ENCODE measurements around the gene CHL1. TPM values are rescaled to one million over a fixed set of nuclear protein-coding genes. Genes with fewer than 3 reads are reported as not detected.

Gene CHL1
- total RNA-seq, 1 donor from 2014 or later, result 0.26 TPM

GRCh38 chr3:297585-297984 lies 101.0 kb downstream of the CHL1 start:
- no peak overlapping the region for H3K4me3 ChIP-seq (ENCODE audit: low read depth, low read length)
- no peak for DNase-seq (ENCODE audit: low read depth)
- TF ChIP-seq CTCF (IDR thresholded peaks at IDR 0.05; ENCODE audit: insufficient read depth, low read length, severe bottlenecking), result no peak

GRCh38 chr3:299590-300301 lies 103.2 kb downstream of the CHL1 start:
- no peak for TF ChIP-seq CTCF (IDR thresholded peaks at IDR 0.05; ENCODE audit: insufficient read depth, low read length, severe bottlenecking)
- Histone ChIP-seq H3K4me3 (ENCODE audit: low read depth, low read length) (no peak overlapping the region), H3K27me3 (ENCODE audit: control insufficient read depth, insufficient read depth, low read length) (no peaks in the 10 kb centered on the region), H3K36me3 (ENCODE audit: control insufficient read depth, insufficient read depth, low read length) (no peaks in the 10 kb centered on the region)
- DNase-seq (ENCODE audit: low read depth), result peak; percentile 52
- peak; percentile 89 for FAIRE-seq

More at GRCh38 chr3:297585-297984, 101.0 kb downstream of the CHL1 start:
- no peak for FAIRE-seq
- no peaks in the 10 kb centered on the region for H3K36me3 ChIP-seq (ENCODE audit: control insufficient read depth, insufficient read depth, low read length)
- H3K27me3 ChIP-seq (ENCODE audit: control insufficient read depth, insufficient read depth, low read length), result no peaks in the 10 kb centered on the region

- no peaks in the 10 kb centered on the region for H3K36me3 ChIP-seq (ENCODE audit: control insufficient read depth, insufficient read depth, low read length)
- H3K4me3 ChIP-seq (ENCODE audit: low read depth, low read length), result no peak overlapping the region
- DNase-seq (ENCODE audit: low read depth) (no peak), FAIRE-seq (no peak)
- no peaks in the 10 kb centered on the region for H3K27me3 ChIP-seq (ENCODE audit: control insufficient read depth, insufficient read depth, low read length)
- TF ChIP-seq CTCF (IDR thresholded peaks at IDR 0.05; ENCODE audit: insufficient read depth, low read length, severe bottlenecking), result no peak
Observed at GRCh38 chr3:307182-307581, 110.6 kb downstream of the CHL1 start.

GRCh38 chr3:308597-309321 lies 112.2 kb downstream of the CHL1 start:
- FAIRE-seq (no peak), DNase-seq (ENCODE audit: low read depth) (no peak)
- no peak for TF ChIP-seq CTCF (IDR thresholded peaks at IDR 0.05; ENCODE audit: insufficient read depth, low read length, severe bottlenecking)
- no peaks in the 10 kb centered on the region for H3K27me3 ChIP-seq (ENCODE audit: control insufficient read depth, insufficient read depth, low read length)
- no peaks in the 10 kb centered on the region for H3K36me3 ChIP-seq (ENCODE audit: control insufficient read depth, insufficient read depth, low read length)
- H3K4me3 ChIP-seq (ENCODE audit: low read depth, low read length), result no peak overlapping the region

GRCh38 chr3:312160-312733 lies 115.7 kb downstream of the CHL1 start:
- FAIRE-seq, result no peak
- Histone ChIP-seq H3K4me3 (ENCODE audit: low read depth, low read length) (no peak overlapping the region), H3K27me3 (ENCODE audit: control insufficient read depth, insufficient read depth, low read length) (no peaks in the 10 kb centered on the region), H3K36me3 (ENCODE audit: control insufficient read depth, insufficient read depth, low read length) (no peaks in the 10 kb centered on the region)
- TF ChIP-seq CTCF (IDR thresholded peaks at IDR 0.05; ENCODE audit: insufficient read depth, low read length, severe bottlenecking), result no peak
- no peak for DNase-seq (ENCODE audit: low read depth)

Data from bronchial epithelial cell (primary cell).